ENCODE results near the gene ZFYVE16.
"Not testable (repeated sequence)": the region's sequence is repeated elsewhere in the genome, so short reads cannot be mapped to it uniquely, and the experiment has no call there.

GRCh38 chr5:80391267-80391666, 16.6 kb upstream of the ZFYVE16 start:
- TF ChIP-seq, protein P1, sequence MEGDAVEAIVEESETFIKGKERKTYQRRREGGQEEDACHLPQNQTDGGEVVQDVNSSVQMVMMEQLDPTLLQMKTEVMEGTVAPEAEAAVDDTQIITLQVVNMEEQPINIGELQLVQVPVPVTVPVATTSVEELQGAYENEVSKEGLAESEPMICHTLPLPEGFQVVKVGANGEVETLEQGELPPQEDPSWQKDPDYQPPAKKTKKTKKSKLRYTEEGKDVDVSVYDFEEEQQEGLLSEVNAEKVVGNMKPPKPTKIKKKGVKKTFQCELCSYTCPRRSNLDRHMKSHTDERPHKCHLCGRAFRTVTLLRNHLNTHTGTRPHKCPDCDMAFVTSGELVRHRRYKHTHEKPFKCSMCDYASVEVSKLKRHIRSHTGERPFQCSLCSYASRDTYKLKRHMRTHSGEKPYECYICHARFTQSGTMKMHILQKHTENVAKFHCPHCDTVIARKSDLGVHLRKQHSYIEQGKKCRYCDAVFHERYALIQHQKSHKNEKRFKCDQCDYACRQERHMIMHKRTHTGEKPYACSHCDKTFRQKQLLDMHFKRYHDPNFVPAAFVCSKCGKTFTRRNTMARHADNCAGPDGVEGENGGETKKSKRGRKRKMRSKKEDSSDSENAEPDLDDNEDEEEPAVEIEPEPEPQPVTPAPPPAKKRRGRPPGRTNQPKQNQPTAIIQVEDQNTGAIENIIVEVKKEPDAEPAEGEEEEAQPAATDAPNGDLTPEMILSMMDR (IDR thresholded peaks at IDR 0.05) = not testable (repeated sequence)
- not testable (repeated sequence) for TF ChIP-seq POLR2A (IDR thresholded peaks at IDR 0.05)

All from heart left ventricle (tissue), 13 donors.